CD14-positive monocyte (primary cell): ENCODE data around the gene FGF9. TPM values are rescaled to one million over a fixed set of nuclear protein-coding genes. Genes with fewer than 3 reads are reported as not detected.

Experiments used
- DNase-seq, 3 donors: peaks; one replicate each; pipeline ENCODE4 v3.0.0-alpha.2; 2011 to 2022
- H2AFZ ChIP-seq: 2 replicates; pipeline ENCODE4 v1.6.0; 2012; ENCODE audit warnings: mild to moderate bottlenecking, low read depth, low read length, inconsistent platforms; ENCODE audit not compliant: insufficient read depth, poor library complexity, severe bottlenecking
- H3K27ac ChIP-seq, 2 donors: 1 replicate in 1 of 2; 2 replicates in 1 of 2; pipeline ENCODE4 v1.5.1; 2012 to 2013; ENCODE audit warnings: low read length in 2 of 2, control low read depth in 1 of 2, inconsistent platforms in 1 of 2, low read depth in 1 of 2, mild to moderate bottlenecking in 1 of 2
- H3K27me3 ChIP-seq, 2 donors: one replicate each; pipeline versions ENCODE4 v1.6.0 to v1.6.1; 2011 to 2013; ENCODE audit warnings: low read length in 2 of 2; ENCODE audit not compliant: control insufficient read depth in 2 of 2, insufficient read depth in 2 of 2
- H3K36me3 ChIP-seq, 2 donors: replicated peaks in 1 of 2; 1 replicate in 1 of 2; 2 replicates in 1 of 2; pipeline versions ENCODE4 v1.5.1 to v1.6.1; 2012 to 2013; ENCODE audit warnings: low read length in 2 of 2, control low read depth in 1 of 2, inconsistent platforms in 1 of 2, mild to moderate bottlenecking in 1 of 2; ENCODE audit not compliant: insufficient read depth in 2 of 2, control insufficient read depth in 1 of 2
- H3K4me1 ChIP-seq, 2 donors: 1 replicate in 1 of 2; 2 replicates in 1 of 2; pipeline versions ENCODE4 v1.5.1 to v1.6.1; 2012 to 2013; ENCODE audit warnings: low read length in 2 of 2, control low read depth in 1 of 2, inconsistent platforms in 1 of 2, mild to moderate bottlenecking in 1 of 2, moderate library complexity in 1 of 2; ENCODE audit not compliant: insufficient read depth in 2 of 2, control insufficient read depth in 1 of 2
- H3K4me2 ChIP-seq: replicated peaks from 2 replicates; pipeline ENCODE3; 2012; ENCODE audit warnings: low read length, moderate library complexity, mild to moderate bottlenecking; ENCODE audit not compliant: poor library complexity, severe bottlenecking; ENCODE audit errors: extremely low read depth
- H3K4me3 ChIP-seq, 3 experiments: fragments of 200-600 bp in 1 of 3; sonication (generic) in 1 of 3; replicated peaks in 1 of 3; 1 replicate in 2 of 3; 2 replicates in 1 of 3; pipeline ENCODE4 v1.5.1; 2011 to 2013; ENCODE audit warnings: low read length in 3 of 3, mild to moderate bottlenecking in 3 of 3, control low read depth in 2 of 3, low read depth in 2 of 3, inconsistent platforms in 1 of 3, moderate library complexity in 1 of 3
- H3K79me2 ChIP-seq: 2 replicates; pipeline ENCODE4 v1.6.0; 2012; ENCODE audit warnings: mild to moderate bottlenecking, control low read depth, inconsistent platforms, low read length, moderate library complexity; ENCODE audit not compliant: insufficient read depth
- H3K9ac ChIP-seq: 2 replicates; pipeline ENCODE4 v1.6.0; 2017; ENCODE audit warnings: low read length, mild to moderate bottlenecking; ENCODE audit not compliant: insufficient read depth, poor library complexity, severe bottlenecking
- H3K9me3 ChIP-seq, 2 donors: replicated peaks in 1 of 2; 1 replicate in 1 of 2; 2 replicates in 1 of 2; pipeline versions ENCODE4 v1.5.1 to v1.6.1; 2012 to 2013; ENCODE audit warnings: low read length in 2 of 2, control low read depth in 1 of 2; ENCODE audit not compliant: control insufficient read depth in 1 of 2, insufficient read depth in 1 of 2
- H4K20me1 ChIP-seq: 2 replicates; pipeline ENCODE4 v1.6.0; 2012; ENCODE audit warnings: mild to moderate bottlenecking, low read length, control low read depth, moderate library complexity; ENCODE audit not compliant: insufficient read depth
- H3K27ac Mint-ChIP-seq, 7 donors: one replicate each; pipeline ENCODE4 v1.8.0; 2020; ENCODE audit warnings: mild to moderate bottlenecking in 7 of 7, mixed read lengths in 7 of 7, moderate library complexity in 6 of 7, inconsistent platforms in 2 of 7
- H3K27me3 Mint-ChIP-seq, 3 donors: one replicate each; pipeline ENCODE4 v1.8.0; 2021 to 2022; ENCODE audit warnings: low read depth in 3 of 3, mild to moderate bottlenecking in 3 of 3, mixed read lengths in 3 of 3, moderate library complexity in 3 of 3, inconsistent platforms in 1 of 3
- H3K36me3 Mint-ChIP-seq, 2 donors: one replicate each; pipeline ENCODE4 v1.8.0; 2020; ENCODE audit warnings: mixed read lengths in 2 of 2, inconsistent platforms in 1 of 2, mild to moderate bottlenecking in 1 of 2
- H3K4me1 Mint-ChIP-seq: one replicate; pipeline ENCODE4 v1.8.0; 2020; ENCODE audit warnings: mild to moderate bottlenecking, mixed read lengths
- H3K4me3 Mint-ChIP-seq, 2 donors: one replicate each; pipeline ENCODE4 v1.8.0; 2020; ENCODE audit warnings: mild to moderate bottlenecking in 2 of 2, mixed read lengths in 2 of 2, moderate library complexity in 1 of 2
- H3K9me3 Mint-ChIP-seq, 7 donors: one replicate each; pipeline ENCODE4 v1.8.0; 2020 to 2022; ENCODE audit warnings: mixed read lengths in 7 of 7, mild to moderate bottlenecking in 6 of 7, moderate library complexity in 6 of 7, inconsistent platforms in 2 of 7
- whole genome bisulfite sequencing: methylation state at CpG from one replicate; pipeline ENCODE4 v1.1.5; 2013; ENCODE audit warnings: missing lambda C conversion rate; ENCODE audit not compliant: insufficient coverage; 5-methylcytosine and 5-hydroxymethylcytosine counted together
- intact Hi-C, 2 donors: fragments of 100-400 bp; cut with micrococcal nuclease; formaldehyde crosslinking; loops; one replicate each; pipeline versions ENCODE4 v1.15.0 to v1.15.1; 2023
- polyA plus RNA-seq, 3 donors: library from polyadenylated mRNA; depleted of rRNA in 1 of 3; unstranded in 2 of 3; stranded (reverse) in 1 of 3; fragments of 300-500 nt in 2 of 3; fragments of >200 nt in 1 of 3; fragmentation: Illumina TruSeq in 2 of 3; gene quantifications; 1 replicate in 2 of 3; 2 replicates in 1 of 3; pipeline ENCODE4 v1.2.3, GENCODE V29; 2012 to 2021
- TF ChIP-seq, protein P1 (sequence below): fragments of 200-600 bp; IDR thresholded peaks from one replicate; pipeline ENCODE4 v1.8.0; 2022; ENCODE audit warnings: antibody characterized with exemption, mild to moderate bottlenecking

Gene FGF9
- polyA plus RNA-seq, 3 donors, result 0.03 to 0.16 TPM; not detected in 1

DNA sequence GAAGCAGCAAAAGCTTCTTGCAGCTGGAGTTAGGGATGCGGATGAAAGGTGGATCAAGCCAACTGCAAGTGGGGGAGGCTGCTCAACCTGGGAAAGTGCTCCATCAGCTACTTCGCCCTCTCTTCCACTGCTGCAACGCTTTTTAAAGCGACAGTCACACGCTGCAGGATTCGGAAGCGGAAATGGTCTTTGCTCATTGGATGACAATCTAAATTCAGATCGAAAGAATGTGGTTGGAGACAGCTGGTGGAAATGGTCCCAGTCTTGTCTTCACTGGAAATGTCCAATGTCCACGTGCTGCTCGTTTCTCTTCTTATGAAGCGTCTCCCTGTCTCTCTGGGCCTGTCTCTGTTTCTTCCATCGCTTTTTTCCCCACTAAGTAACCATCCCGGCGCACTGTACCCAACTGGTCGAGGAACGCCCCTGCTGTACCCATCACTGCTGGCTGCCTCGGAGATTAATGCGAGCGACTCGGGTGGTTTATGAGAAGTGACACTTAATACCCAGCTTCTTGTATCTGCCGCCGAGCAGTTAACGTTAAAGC, 2.1 kb upstream of the FGF9 start:
- H3K79me2 ChIP-seq, result no peaks in the 10 kb centered on the region
- TF ChIP-seq, protein P1, sequence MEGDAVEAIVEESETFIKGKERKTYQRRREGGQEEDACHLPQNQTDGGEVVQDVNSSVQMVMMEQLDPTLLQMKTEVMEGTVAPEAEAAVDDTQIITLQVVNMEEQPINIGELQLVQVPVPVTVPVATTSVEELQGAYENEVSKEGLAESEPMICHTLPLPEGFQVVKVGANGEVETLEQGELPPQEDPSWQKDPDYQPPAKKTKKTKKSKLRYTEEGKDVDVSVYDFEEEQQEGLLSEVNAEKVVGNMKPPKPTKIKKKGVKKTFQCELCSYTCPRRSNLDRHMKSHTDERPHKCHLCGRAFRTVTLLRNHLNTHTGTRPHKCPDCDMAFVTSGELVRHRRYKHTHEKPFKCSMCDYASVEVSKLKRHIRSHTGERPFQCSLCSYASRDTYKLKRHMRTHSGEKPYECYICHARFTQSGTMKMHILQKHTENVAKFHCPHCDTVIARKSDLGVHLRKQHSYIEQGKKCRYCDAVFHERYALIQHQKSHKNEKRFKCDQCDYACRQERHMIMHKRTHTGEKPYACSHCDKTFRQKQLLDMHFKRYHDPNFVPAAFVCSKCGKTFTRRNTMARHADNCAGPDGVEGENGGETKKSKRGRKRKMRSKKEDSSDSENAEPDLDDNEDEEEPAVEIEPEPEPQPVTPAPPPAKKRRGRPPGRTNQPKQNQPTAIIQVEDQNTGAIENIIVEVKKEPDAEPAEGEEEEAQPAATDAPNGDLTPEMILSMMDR, result no peak
- H3K36me3 Mint-ChIP-seq, result peaks cover 10 to 12% of the 10 kb centered on the region in 2 donors
- H3K4me1 ChIP-seq, result peaks cover 37 to 50% of the 10 kb centered on the region in 2 donors
- 3% methylated on average over 20 of the region's 23 CpGs for WGBS
- peaks cover 41% of the 10 kb centered on the region for H3K4me1 Mint-ChIP-seq
- no peaks in the 10 kb centered on the region for H4K20me1 ChIP-seq
- peaks cover 66 to 74% (median 74%) of the 10 kb centered on the region in 3 donors for H3K27me3 Mint-ChIP-seq
- H2AFZ ChIP-seq, result peak overlapping the region; percentile 85
- peaks cover 65 to 72% of the 10 kb centered on the region in 2 donors for H3K27me3 ChIP-seq
- H3K4me3 Mint-ChIP-seq, result peak overlapping the region; percentile 80 to 98
- no peaks in the 10 kb centered on the region for H3K36me3 ChIP-seq
- H3K9me3 ChIP-seq, result peaks cover 0 to 39% of the 10 kb centered on the region in 2 donors
- no peak overlapping the region for H3K9ac ChIP-seq
- H3K4me3 ChIP-seq, result peak overlapping the region in 2 of 3 experiments; percentile 8 to 87
- peak overlapping the region in 1 of 7 donors; percentile 7 for H3K27ac Mint-ChIP-seq
- H3K4me2 ChIP-seq, result peak overlapping the region; percentile 91
- H3K9me3 Mint-ChIP-seq, result peaks cover 0 to 32% (median 20%) of the 10 kb centered on the region in 7 donors
- intact Hi-C loops, result no loop called here
- DNase-seq, result no peak
- H3K27ac ChIP-seq, result no peak overlapping the region

DNA sequence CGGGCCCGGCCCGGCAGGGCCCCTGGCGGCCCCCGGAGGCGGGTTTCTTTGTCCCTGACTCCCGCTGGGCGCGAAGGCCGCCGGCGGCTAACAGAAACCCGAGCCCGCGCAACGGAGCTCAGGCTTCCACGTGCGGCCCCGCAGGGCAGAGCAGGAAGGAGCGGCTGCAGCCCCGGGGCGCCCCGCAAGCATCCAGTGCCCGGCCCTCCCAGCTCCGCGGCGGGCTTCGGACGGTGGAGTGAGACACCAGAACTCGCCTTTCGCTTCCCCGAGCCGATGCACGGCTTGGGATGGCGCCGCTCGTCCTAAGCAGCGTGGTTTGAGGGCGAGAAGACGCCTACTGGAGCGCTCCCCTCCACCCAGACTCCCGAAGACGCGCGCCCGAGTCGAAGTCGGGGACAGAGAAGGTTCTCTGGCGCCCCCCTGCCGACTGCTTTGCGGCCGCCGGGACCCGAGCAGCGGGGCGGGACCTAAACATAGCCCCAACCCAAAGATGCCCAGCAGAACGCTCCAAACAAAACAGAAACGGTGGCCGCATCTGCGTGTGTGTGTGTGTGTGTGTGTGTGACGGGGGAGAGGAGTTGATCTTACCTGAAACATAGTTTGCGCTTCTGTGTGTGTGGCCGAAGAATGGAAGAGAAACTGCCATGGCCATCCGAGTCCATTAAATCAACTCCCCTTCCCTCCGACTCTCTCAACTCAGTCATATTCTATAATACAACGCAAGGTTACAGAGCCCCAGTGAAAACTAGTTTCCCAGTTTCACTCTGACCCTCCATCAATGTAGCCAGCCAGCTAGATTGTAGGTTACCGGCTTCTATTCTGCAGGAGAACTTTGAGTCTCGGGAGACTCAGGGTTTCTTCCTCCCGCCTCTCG, 629 bp upstream of the FGF9 start:
- TF ChIP-seq, protein P1, result no peak
- H3K4me3 Mint-ChIP-seq, result peak overlapping the region; percentile 87 to 98
- H3K4me1 Mint-ChIP-seq, result peaks cover 49% of the 10 kb centered on the region
- under 1% methylated on average over 52 of the region's 70 CpGs for WGBS
- peaks cover 10 to 12% of the 10 kb centered on the region in 2 donors for H3K36me3 Mint-ChIP-seq
- Histone ChIP-seq H3K9me3 (peaks cover 0 to 40% of the 10 kb centered on the region in 2 donors), H3K36me3 (no peaks in the 10 kb centered on the region), H3K4me3 (peak overlapping the region; percentile 43 to 87 (median 69)), H3K27ac (no peak overlapping the region), H3K79me2 (no peaks in the 10 kb centered on the region), H3K9ac (peak overlapping the region; percentile 0), H4K20me1 (no peaks in the 10 kb centered on the region), H3K4me1 (peaks cover 45 to 63% of the 10 kb centered on the region in 2 donors), H3K27me3 (peaks cover 70 to 76% of the 10 kb centered on the region in 2 donors), H2AFZ (peak overlapping the region; percentile 85), H3K4me2 (peak overlapping the region; percentile 91)
- intact Hi-C loops, result no loop called here
- peak in 1 of 3 donors; percentile 14 for DNase-seq
- peaks cover 78 to 83% (median 79%) of the 10 kb centered on the region in 3 donors for H3K27me3 Mint-ChIP-seq
- H3K27ac Mint-ChIP-seq, result peak overlapping the region in 1 of 7 donors; percentile 57
- H3K9me3 Mint-ChIP-seq, result peaks cover 0 to 34% (median 24%) of the 10 kb centered on the region in 7 donors
